ENCODE results near the gene TMPRSS7. TPM values are rescaled to one million over a fixed set of nuclear protein-coding genes. Genes with fewer than 3 reads are reported as not detected.

TMPRSS7 gene
- total RNA-seq, 1 experiment from 2014 or later, result not detected

- TF ChIP-seq NR1H2 (CRISPR knock-in tag; IDR thresholded peaks at IDR 0.05) (no peak), AR (CRISPR knock-in tag; IDR thresholded peaks at IDR 0.05) (no peak), JUN (CRISPR knock-in tag; IDR thresholded peaks at IDR 0.05) (no peak), NFATC4 (CRISPR knock-in tag; IDR thresholded peaks at IDR 0.05) (no peak), TCF7 (CRISPR knock-in tag; IDR thresholded peaks at IDR 0.05; ENCODE audit: low read depth) (no peak), ZNF512 (CRISPR knock-in tag; IDR thresholded peaks at IDR 0.05; ENCODE audit: borderline replicate concordance) (no peak), FOXK1 (CRISPR knock-in tag; IDR thresholded peaks at IDR 0.05) (no peak), ZNF263 (CRISPR knock-in tag; IDR thresholded peaks at IDR 0.05; ENCODE audit: low read depth) (no peak), USF1 (CRISPR knock-in tag; IDR thresholded peaks at IDR 0.05) (no peak), ELF4 (CRISPR knock-in tag; IDR thresholded peaks at IDR 0.05; ENCODE audit: low read depth) (no peak), IRF2 (CRISPR knock-in tag; IDR thresholded peaks at IDR 0.05; ENCODE audit: borderline replicate concordance, low read depth) (no peak), MAX (CRISPR knock-in tag; IDR thresholded peaks at IDR 0.05) (no peak), FOXP1 (CRISPR knock-in tag; IDR thresholded peaks at IDR 0.05; ENCODE audit: borderline replicate concordance) (no peak), E2F1 (CRISPR knock-in tag; IDR thresholded peaks at IDR 0.05) (no peak), NFE2L1 (CRISPR knock-in tag; IDR thresholded peaks at IDR 0.05) (no peak), MXD4 (CRISPR knock-in tag; IDR thresholded peaks at IDR 0.05; ENCODE audit: borderline replicate concordance) (no peak), SP1 (CRISPR knock-in tag; conservative IDR thresholded peaks at IDR 0.05) (no peak), SMAD4 (CRISPR knock-in tag; IDR thresholded peaks at IDR 0.05) (no peak)
- Mint-ChIP-seq H3K36me3 (no peaks in the 10 kb centered on the region), H3K27me3 (ENCODE audit: low read depth) (peaks cover 20% of the 10 kb centered on the region), H3K27ac (no peak overlapping the region), H3K4me3 (peak overlapping the region; percentile 95), H3K9me3 (no peaks in the 10 kb centered on the region), H3K4me1 (peaks cover 63% of the 10 kb centered on the region)
- ATAC-seq (no peak), DNase-seq (ENCODE audit: low spot score) (no peak)
- CTCF ChIA-PET, result interaction anchor here (2.8 kb wide), 1 partner anchor 24 kb away, joined by 13 read pairs; no protein-coding TSS in a partner anchor
- POLR2A ChIA-PET, result no interaction called here
Observed at GRCh38 chr3:112087746-112088145, 53.2 kb downstream of the TMPRSS7 start.

- no peak for DNase-seq (ENCODE audit: low spot score)
- Mint-ChIP-seq H3K27me3 (ENCODE audit: low read depth) (peaks cover 18% of the 10 kb centered on the region), H3K4me1 (peaks cover 69% of the 10 kb centered on the region), H3K36me3 (no peaks in the 10 kb centered on the region), H3K27ac (no peak overlapping the region), H3K9me3 (no peaks in the 10 kb centered on the region), H3K4me3 (no peak overlapping the region)
- TF ChIP-seq JUN (CRISPR knock-in tag; IDR thresholded peaks at IDR 0.05) (no peak), STAT6 (CRISPR knock-in tag; conservative IDR thresholded peaks at IDR 0.05; ENCODE audit: low read depth) (no peak)
- no peak for ATAC-seq
- ChIA-PET POLR2A (no interaction called here), CTCF (interaction anchor here (2.8 kb wide), 1 partner anchor 23 kb away, joined by 13 read pairs; no protein-coding TSS in a partner anchor)
Observed at GRCh38 chr3:112088944-112089343, 54.4 kb downstream of the TMPRSS7 start.
